Heart left ventricle (tissue), 13 donors: ENCODE measurements around the gene PASK.

Source experiments
- CTCF ChIP-seq, 12 donors: fragments of 200-600 bp; sonication (generic) in 4 of 12; IDR thresholded peaks; one replicate each; pipeline versions ENCODE4 v1.5.0 to v1.8.0; 2018 to 2022; ENCODE audit warnings: antibody characterized with exemption in 12 of 12, mild to moderate bottlenecking in 5 of 12
- POLR2A ChIP-seq, 2 donors: fragments of 450-650 bp; IDR thresholded peaks; one replicate each; pipeline ENCODE4 v1.6.1; 2017; ENCODE audit warnings: antibody characterized with exemption in 2 of 2, mild to moderate bottlenecking in 2 of 2, moderate library complexity in 2 of 2
- donor health status: ischemic (EF 13 %, LVEDD 7.1; RV severe dilation, severe dysfunction).
- donor health status: DM: no; HTN: yes; CAD: no.
- donor health status: DM: no; HTN: no; CAD: no.
- donor health status: ischemic (EF 25% LVEDD 6.9; RV normal size, moderate dysfunction).
- donor health status: ischemic (EF 25% LVEDD 5.7; RV mildly dilated, moderate dysfunction).
- donor health status: ischemic (EF 35%, LVEDD 5.7; RV mildly dilated, moderate dysfunction).
- donor health status: nonischemic (EF 11% LVEDD 7.7; RV severe dilation, severe dysfunction).
- donor health status: DM: yes; HTN: yes; CAD: no.
- donor health status: PGD.
- donor health status: ischemic (EF 29% LVEDD 5.4; RV normal size, mild dysfunction).
- donor health status: nonischemic (EF 23%, LVEDD 6.1; RV moderate dilation, normal function).

DNA sequence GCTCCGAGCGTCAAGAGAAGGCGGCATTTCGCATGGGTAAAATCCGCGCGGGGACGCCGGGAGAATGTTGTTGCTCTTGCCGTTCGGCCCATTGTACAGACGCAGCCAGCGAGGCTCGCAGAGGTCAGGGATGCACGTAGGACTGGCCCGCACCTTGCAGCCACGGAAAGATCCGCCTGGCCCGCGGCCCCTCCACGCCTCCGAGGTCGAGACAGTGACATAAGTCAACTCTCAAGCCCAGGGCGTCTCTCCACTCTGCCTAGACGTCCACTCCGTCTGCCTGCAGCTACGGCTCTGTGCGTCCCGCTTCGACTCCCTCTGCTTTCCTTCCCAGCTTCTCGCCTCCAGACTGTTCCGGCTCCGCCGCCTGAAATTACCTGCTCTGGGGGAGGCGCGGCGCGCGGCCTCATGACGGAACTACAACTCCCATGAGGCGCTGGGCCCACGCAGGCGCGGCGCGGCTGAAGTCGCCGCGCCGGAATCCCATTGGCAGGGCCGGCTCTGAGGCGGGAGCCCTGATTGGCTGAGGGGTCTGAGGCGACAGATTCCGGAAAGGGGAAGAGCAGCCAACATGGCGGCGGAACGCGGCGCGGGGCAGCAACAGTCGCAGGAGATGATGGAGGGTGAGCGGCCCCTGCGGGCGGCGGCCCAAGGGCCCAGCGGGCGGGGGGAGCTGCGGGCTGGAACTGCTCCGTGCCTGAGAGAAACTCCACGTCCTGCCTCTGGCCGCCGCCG is 820 bp upstream of the PASK start, which contains the start of gene PPP1R7:
- TF ChIP-seq CTCF (IDR thresholded peaks at IDR 0.05) (peak in 2 of 12 donors; percentile 30 to 37), POLR2A (IDR thresholded peaks at IDR 0.05) (peak in 1 of 2 donors; percentile 80)
